ENCODE measurements around the gene TBC1D22B.

DNA sequence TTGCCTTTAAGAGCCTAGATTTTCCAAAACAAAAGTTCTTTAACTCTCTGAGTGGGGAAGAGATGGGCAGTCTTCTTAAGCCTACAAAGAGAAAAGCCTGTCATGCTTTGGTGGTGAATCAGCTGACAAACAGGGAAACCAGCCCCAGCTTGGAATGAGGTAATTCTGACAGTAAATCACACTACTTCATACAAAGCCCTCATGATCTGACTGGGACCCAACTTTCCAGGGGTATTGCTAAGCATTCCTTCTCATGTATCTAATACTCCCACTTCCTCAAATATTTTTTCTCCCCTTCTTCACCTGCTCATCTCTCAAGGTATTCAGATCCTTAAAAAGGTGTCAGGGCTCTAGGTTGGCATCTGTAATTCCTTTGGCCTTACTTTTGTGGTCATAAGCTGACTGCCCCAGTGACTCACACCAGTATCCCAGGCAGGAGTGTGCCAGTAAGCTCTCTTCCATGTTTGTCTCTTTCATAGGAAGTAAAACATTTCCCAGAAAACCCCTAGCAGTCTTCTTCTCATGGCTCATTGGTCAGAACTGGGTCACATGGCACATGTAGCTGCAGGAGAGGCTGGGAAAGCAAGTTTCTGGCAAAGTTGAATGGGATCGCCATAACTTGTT lies 15.0 kb upstream of the TBC1D22B start:
- TF ChIP-seq, protein P1, sequence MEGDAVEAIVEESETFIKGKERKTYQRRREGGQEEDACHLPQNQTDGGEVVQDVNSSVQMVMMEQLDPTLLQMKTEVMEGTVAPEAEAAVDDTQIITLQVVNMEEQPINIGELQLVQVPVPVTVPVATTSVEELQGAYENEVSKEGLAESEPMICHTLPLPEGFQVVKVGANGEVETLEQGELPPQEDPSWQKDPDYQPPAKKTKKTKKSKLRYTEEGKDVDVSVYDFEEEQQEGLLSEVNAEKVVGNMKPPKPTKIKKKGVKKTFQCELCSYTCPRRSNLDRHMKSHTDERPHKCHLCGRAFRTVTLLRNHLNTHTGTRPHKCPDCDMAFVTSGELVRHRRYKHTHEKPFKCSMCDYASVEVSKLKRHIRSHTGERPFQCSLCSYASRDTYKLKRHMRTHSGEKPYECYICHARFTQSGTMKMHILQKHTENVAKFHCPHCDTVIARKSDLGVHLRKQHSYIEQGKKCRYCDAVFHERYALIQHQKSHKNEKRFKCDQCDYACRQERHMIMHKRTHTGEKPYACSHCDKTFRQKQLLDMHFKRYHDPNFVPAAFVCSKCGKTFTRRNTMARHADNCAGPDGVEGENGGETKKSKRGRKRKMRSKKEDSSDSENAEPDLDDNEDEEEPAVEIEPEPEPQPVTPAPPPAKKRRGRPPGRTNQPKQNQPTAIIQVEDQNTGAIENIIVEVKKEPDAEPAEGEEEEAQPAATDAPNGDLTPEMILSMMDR (IDR thresholded peaks at IDR 0.05; ENCODE audit: extremely low read depth in 1 of 2, insufficient read depth in 1 of 2, low read depth in 1 of 2, low read length in 2 of 2), result no peak
- TF ChIP-seq EZH2 (IDR thresholded peaks at IDR 0.05; ENCODE audit: borderline replicate concordance, low read depth, low read length, severe bottlenecking) (no peak), POLR2A (IDR thresholded peaks at IDR 0.05; ENCODE audit: low read depth, low read length) (no peak)

All from endothelial cell of umbilical vein (primary cell).